Esophagus squamous epithelium (tissue), 5 donors: Measurements from ENCODE around the gene PUM1. TPM values are rescaled to one million over a fixed set of nuclear protein-coding genes. Genes with fewer than 3 reads are reported as not detected.

Experiments used
- DNase-seq: peaks from one replicate; lab custom pipeline; 2025; lab: John Stamatoyannopoulos, UW
- H3K27ac ChIP-seq, 4 donors: fragments of 200-600 bp; sonication (generic); one replicate each; pipeline ENCODE4 v1.5.1; 2016 to 2019; ENCODE audit warnings: mild to moderate bottlenecking in 1 of 4
- H3K27me3 ChIP-seq, 4 donors: fragments of 200-600 bp; sonication (generic); 1 replicate in 3 of 4; 2 replicates in 1 of 4; pipeline versions ENCODE4 v1.5.1 to v1.6.0; 2017 to 2021; ENCODE audit warnings: antibody characterized with exemption in 1 of 4
- H3K36me3 ChIP-seq, 3 donors: fragments of 200-600 bp; sonication (generic); one replicate each; pipeline ENCODE4 v1.5.1; 2016 to 2019
- H3K4me1 ChIP-seq, 3 donors: fragments of 200-600 bp; sonication (generic); one replicate each; pipeline ENCODE4 v1.5.1; 2017 to 2019
- H3K4me3 ChIP-seq, 4 donors: fragments of 200-600 bp; sonication (generic); 1 replicate in 3 of 4; 2 replicates in 1 of 4; pipeline ENCODE4 v1.5.1; 2016 to 2019; ENCODE audit warnings: mild to moderate bottlenecking in 2 of 4, moderate library complexity in 1 of 4
- H3K9me3 ChIP-seq, 3 donors: fragments of 200-600 bp; sonication (generic); one replicate each; pipeline ENCODE4 v1.5.1; 2016 to 2019
- POLR2A ChIP-seq, 4 donors: fragments of 450-650 bp; IDR thresholded peaks; one replicate each; pipeline ENCODE4 v1.6.1; 2017; ENCODE audit warnings: antibody characterized with exemption in 4 of 4, mild to moderate bottlenecking in 4 of 4, moderate library complexity in 3 of 4
- WGBS, 2 donors: methylation state at CpG; one replicate each; pipeline ENCODE4 v1.1.5; 2018; 5-methylcytosine and 5-hydroxymethylcytosine counted together
- intact Hi-C: fragments of 100-400 bp; cut with DNase I; formaldehyde crosslinking; loops from one replicate; pipeline ENCODE4 v1.15.0; 2022
- total RNA-seq, 4 donors: library from RNA; depleted of rRNA; stranded (reverse); fragments of >200 nt; gene quantifications; one replicate each; pipeline ENCODE4 v1.1.0, GENCODE V29; 2016
- TF ChIP-seq, protein P1 (sequence below), 6 experiments: fragments of 450-650 bp in 4 of 6; fragments of 200-600 bp in 2 of 6; sonication (generic) in 2 of 6; IDR thresholded peaks; one replicate each; pipeline ENCODE4 v1.5.1; 2016 to 2019; ENCODE audit warnings: antibody characterized with exemption in 6 of 6, mild to moderate bottlenecking in 4 of 6, moderate library complexity in 4 of 6
- donor health status: DM: yes; HTN: yes; CAD: no.

PUM1 gene
- total RNA-seq, 4 donors from 2014 or later: 41.6 to 88.1 (median 53.9) TPM

DNA sequence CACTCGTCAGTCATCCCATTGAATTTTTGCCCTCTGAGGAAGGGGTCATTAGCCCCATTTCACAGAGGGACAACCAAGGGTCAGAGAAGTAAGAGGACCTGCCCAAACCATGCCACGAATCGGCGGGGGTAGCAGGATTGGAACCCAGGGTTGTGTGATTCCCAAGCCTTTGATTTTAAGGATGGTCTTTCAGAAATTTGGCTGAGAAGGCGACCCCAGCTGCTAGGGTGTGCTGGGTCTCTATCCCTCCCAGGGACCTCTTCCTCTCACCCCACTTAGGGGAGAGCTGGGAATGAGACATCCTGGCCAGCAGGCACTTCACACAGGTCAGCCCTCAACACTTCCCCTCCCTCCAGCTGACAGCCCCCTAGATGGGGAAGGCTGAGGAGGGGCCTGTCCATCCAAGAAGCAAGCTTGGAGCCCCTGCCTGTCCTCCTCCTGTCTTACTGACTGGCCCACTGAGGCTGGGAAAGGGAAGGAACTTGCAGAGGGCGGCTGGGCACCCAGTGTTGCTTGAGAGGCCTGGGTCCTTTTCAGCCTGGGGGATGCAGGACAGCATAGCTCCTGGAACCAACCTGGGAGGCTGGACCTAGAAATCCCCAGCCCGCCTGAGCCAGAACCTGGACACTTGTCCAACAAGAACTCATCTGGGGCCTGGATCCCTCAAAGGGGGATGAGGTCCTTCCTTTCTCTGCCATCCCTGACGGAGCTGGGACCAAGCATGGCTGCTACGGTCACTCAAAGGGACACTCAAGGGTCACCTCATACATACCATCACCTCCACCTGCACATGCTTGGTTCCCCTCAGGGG lies 158.7 kb downstream of the PUM1 start:
- Histone ChIP-seq H3K9me3 (no peaks in the 10 kb centered on the region), H3K27ac (peak overlapping the region in 3 of 4 donors; percentile 14 to 81 (median 77)), H3K36me3 (no peaks in the 10 kb centered on the region), H3K4me1 (peaks cover 14 to 72% (median 40%) of the 10 kb centered on the region in 3 donors), H3K27me3 (peaks cover 0 to 26% (median 0%) of the 10 kb centered on the region in 4 donors), H3K4me3 (peak overlapping the region in 2 of 4 donors; percentile 55 to 73)
- 40 to 90% methylated on average over 3 to 5 of the region's 9 CpGs for WGBS, 2 donors
- intact Hi-C loops: no loop called here
- TF ChIP-seq, protein P1, sequence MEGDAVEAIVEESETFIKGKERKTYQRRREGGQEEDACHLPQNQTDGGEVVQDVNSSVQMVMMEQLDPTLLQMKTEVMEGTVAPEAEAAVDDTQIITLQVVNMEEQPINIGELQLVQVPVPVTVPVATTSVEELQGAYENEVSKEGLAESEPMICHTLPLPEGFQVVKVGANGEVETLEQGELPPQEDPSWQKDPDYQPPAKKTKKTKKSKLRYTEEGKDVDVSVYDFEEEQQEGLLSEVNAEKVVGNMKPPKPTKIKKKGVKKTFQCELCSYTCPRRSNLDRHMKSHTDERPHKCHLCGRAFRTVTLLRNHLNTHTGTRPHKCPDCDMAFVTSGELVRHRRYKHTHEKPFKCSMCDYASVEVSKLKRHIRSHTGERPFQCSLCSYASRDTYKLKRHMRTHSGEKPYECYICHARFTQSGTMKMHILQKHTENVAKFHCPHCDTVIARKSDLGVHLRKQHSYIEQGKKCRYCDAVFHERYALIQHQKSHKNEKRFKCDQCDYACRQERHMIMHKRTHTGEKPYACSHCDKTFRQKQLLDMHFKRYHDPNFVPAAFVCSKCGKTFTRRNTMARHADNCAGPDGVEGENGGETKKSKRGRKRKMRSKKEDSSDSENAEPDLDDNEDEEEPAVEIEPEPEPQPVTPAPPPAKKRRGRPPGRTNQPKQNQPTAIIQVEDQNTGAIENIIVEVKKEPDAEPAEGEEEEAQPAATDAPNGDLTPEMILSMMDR (IDR thresholded peaks at IDR 0.05): no peak
- no peak for TF ChIP-seq POLR2A (IDR thresholded peaks at IDR 0.05)
- DNase-seq: no peak

DNA sequence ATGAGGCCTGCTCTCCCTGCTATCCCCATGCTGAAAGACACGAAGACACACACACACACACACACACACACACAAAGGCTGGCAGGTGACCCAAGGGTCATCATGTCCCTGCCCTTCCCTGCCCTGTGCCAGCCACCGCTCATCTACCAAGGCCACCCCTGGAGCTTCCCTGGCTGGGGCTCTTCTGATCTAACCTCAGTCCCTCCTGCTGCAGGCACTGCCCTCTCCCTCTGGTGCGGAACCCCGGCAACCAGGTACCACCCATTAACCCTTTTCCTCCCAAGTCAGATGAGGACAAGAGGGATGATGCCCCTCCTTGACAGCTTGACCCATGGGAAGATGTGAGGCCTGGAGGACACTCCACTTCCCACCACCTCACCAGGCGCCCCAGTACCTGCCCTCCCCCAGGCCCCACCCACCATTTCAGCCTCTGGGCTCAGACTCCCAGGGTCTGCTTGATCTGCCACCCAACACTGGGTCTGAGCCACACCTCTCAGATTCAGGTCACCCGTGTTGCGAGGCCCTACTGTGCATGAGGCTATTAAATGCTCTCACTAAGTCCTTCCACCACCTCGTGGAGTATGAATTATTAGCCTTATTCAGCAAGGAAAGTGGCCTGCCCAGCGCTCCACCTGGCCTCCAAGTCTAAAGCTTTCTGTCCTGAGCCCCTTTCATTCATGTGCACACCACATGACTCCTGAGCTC lies 159.4 kb downstream of the PUM1 start:
- peaks cover 14 to 76% (median 38%) of the 10 kb centered on the region in 3 donors for H3K4me1 ChIP-seq
- 51 to 73% methylated on average over 6 to 9 of the region's 9 CpGs for WGBS, 2 donors
- peaks cover 0 to 26% (median 0%) of the 10 kb centered on the region in 4 donors for H3K27me3 ChIP-seq
- H3K4me3 ChIP-seq: no peak overlapping the region
- no peaks in the 10 kb centered on the region for H3K36me3 ChIP-seq
- TF ChIP-seq, protein P1 (IDR thresholded peaks at IDR 0.05): no peak
- no peak for TF ChIP-seq POLR2A (IDR thresholded peaks at IDR 0.05)
- H3K9me3 ChIP-seq: no peaks in the 10 kb centered on the region
- no peak for DNase-seq
- intact Hi-C loops: no loop called here
- peak overlapping the region in 3 of 4 donors; percentile 14 to 81 (median 77) for H3K27ac ChIP-seq

DNA sequence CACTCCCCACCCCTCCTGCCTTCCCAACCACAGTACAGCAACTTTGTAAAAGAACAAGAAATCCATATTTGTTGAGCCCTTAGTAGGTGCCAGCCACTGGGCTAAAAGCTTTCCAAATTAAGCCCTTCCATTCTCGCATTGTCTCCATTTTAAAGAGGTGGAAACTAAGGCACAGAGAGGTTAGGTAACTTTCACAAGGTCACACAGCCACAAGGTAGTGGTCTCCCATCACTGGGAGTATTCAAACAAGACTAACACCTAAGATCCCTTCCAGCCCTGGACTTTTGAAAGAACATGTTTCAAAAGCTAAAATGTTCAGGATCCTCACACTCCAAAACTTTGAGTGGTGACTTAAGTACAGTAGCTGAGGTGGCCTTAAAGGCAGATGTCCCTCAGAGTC lies 160.1 kb downstream of the PUM1 start:
- Histone ChIP-seq H3K9me3 (no peaks in the 10 kb centered on the region), H3K27ac (peak overlapping the region in 3 of 4 donors; percentile 14 to 81 (median 20)), H3K4me3 (no peak overlapping the region), H3K36me3 (no peaks in the 10 kb centered on the region), H3K27me3 (peaks cover 0 to 26% (median 0%) of the 10 kb centered on the region in 4 donors), H3K4me1 (peaks cover 14 to 73% (median 35%) of the 10 kb centered on the region in 3 donors)
- TF ChIP-seq, protein P1 (IDR thresholded peaks at IDR 0.05): no peak
- no peak for TF ChIP-seq POLR2A (IDR thresholded peaks at IDR 0.05)
- 50 to 71% methylated on average over 1 of the region's 1 CpG for WGBS, 2 donors
- no peak for DNase-seq
- intact Hi-C loops: no loop called here

DNA sequence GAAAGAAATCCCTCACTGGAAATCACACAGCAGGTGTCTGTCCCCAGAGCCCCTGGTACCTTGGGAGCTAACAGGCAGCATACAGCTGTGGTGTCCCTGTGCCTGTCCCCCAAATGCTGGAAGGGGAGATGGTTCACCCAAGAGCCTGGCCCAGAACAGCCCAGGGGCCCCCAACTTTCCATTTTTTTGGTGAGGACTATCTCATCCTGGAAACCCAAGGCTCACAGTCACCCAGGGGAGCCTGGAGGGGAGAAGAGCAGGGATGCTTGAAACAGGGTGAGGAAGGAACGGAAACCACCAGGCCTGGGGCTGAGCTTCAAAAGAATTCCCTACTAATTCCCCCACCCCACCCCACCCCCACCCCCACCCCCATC lies 160.6 kb downstream of the PUM1 start:
- H3K4me1 ChIP-seq: peaks cover 14 to 68% (median 32%) of the 10 kb centered on the region in 3 donors
- TF ChIP-seq, protein P1 (IDR thresholded peaks at IDR 0.05): no peak
- TF ChIP-seq POLR2A (IDR thresholded peaks at IDR 0.05): no peak
- no peak overlapping the region for H3K4me3 ChIP-seq
- intact Hi-C loops: no loop called here
- no peak for DNase-seq
- H3K27me3 ChIP-seq: peaks cover 0 to 26% (median 0%) of the 10 kb centered on the region in 4 donors
- H3K36me3 ChIP-seq: no peaks in the 10 kb centered on the region
- 56 to 80% methylated on average over 1 of the region's 1 CpG for WGBS, 2 donors
- peak overlapping the region in 3 of 4 donors; percentile 67 to 81 (median 74) for H3K27ac ChIP-seq
- H3K9me3 ChIP-seq: no peaks in the 10 kb centered on the region
